ENCODE data around the gene RAB44. TPM values are rescaled to one million over a fixed set of nuclear protein-coding genes. Genes with fewer than 3 reads are reported as not detected.

The RAB44 gene
- total RNA-seq, 1 experiment from 2014 or later, result 0.05 TPM

GRCh38 chr6:36722365-36722764 is 24.7 kb downstream of the RAB44 start:
- Histone ChIP-seq H3K9me3 (ENCODE audit: control insufficient read depth in 1 of 2, insufficient read depth in 1 of 2, low read depth in 1 of 2, low read length in 2 of 2) (no peaks in the 10 kb centered on the region), H2AFZ (ENCODE audit: low read depth, low read length, poor library complexity, severe bottlenecking) (no peak overlapping the region), H3K79me2 (ENCODE audit: insufficient read depth, low read length) (no peaks in the 10 kb centered on the region), H3K9me2 (ENCODE audit: insufficient read depth) (no peaks in the 10 kb centered on the region), H3K27ac (ENCODE audit: low read depth, low read length) (no peak overlapping the region), H3K36me3 (ENCODE audit: control insufficient read depth in 1 of 2, insufficient read depth in 2 of 2, low read length in 2 of 2) (no peaks in the 10 kb centered on the region), H3K4me2 (ENCODE audit: low read length) (no peak overlapping the region), H3K4me1 (ENCODE audit: control insufficient read depth in 1 of 2, insufficient read depth in 2 of 2, low read length in 2 of 2) (no peaks in the 10 kb centered on the region; a peak in 1 of 4 replicates), H3K4me3 (replicated peaks in 1 of 2; ENCODE audit: low read depth in 1 of 2, low read length in 2 of 2) (no peak overlapping the region), H3K9ac (ENCODE audit: low read length) (no peak overlapping the region), H4K20me1 (ENCODE audit: insufficient read depth) (no peaks in the 10 kb centered on the region), H3K27me3 (ENCODE audit: insufficient read depth, low read length) (no peaks in the 10 kb centered on the region)
- ChIA-PET POLR2A (no interaction called here), CTCF (interaction anchor here (0.9 kb wide), 1 partner anchor 108 kb away, joined by 4 read pairs; no protein-coding TSS in a partner anchor), RAD21 (ENCODE audit: low non-redundant PET in 1 of 2, low total read pairs in 2 of 2, uncharacterized antibody in 2 of 2, unreplicated experiment in 2 of 2) (no interaction called here)
- intact Hi-C loops (cut with micrococcal nuclease), result no loop called here
- BruUV-seq (replicated peaks), result no TSS peak
- DNase-seq (ENCODE audit: low read depth, low spot score) (no peak), ATAC-seq (no peak)
- TF ChIP-seq CTCF (IDR thresholded peaks at IDR 0.05 in 2 of 3, conservative IDR thresholded peaks at IDR 0.05 in 1 of 3; ENCODE audit: borderline replicate concordance in 1 of 3, insufficient read depth in 1 of 3, low read depth in 2 of 3, low read length in 2 of 3) (no peak), REST (IDR thresholded peaks at IDR 0.05; ENCODE audit: low read depth) (no peak), ATF3 (IDR thresholded peaks at IDR 0.05) (no peak), EZH2 (IDR thresholded peaks at IDR 0.05) (no peak), SP1 (IDR thresholded peaks at IDR 0.05; ENCODE audit: low read depth) (no peak), RAD21 (IDR thresholded peaks at IDR 0.05; ENCODE audit: low read depth) (no peak), EZH2phosphoT487 (IDR thresholded peaks at IDR 0.05; ENCODE audit: borderline replicate concordance) (no peak), FOSL1 (IDR thresholded peaks at IDR 0.05; ENCODE audit: low read depth) (no peak), JUND (IDR thresholded peaks at IDR 0.05) (no peak), YY1 (IDR thresholded peaks at IDR 0.05; ENCODE audit: extremely low read depth, insufficient replicate concordance, low read depth, low read length) (no peak), ZFX (IDR thresholded peaks at IDR 0.05) (no peak)

All from HCT116 (cell line).